ENCODE data around the gene MYADML2. TPM values are rescaled to one million over a fixed set of nuclear protein-coding genes. Genes with fewer than 3 reads are reported as not detected.
"Not testable (repeated sequence)": the region's sequence is repeated elsewhere in the genome, so short reads cannot be mapped to it uniquely, and the experiment has no call there.

Gene MYADML2
- total RNA-seq, 1 donor from 2014 or later = 0.16 TPM

DNA sequence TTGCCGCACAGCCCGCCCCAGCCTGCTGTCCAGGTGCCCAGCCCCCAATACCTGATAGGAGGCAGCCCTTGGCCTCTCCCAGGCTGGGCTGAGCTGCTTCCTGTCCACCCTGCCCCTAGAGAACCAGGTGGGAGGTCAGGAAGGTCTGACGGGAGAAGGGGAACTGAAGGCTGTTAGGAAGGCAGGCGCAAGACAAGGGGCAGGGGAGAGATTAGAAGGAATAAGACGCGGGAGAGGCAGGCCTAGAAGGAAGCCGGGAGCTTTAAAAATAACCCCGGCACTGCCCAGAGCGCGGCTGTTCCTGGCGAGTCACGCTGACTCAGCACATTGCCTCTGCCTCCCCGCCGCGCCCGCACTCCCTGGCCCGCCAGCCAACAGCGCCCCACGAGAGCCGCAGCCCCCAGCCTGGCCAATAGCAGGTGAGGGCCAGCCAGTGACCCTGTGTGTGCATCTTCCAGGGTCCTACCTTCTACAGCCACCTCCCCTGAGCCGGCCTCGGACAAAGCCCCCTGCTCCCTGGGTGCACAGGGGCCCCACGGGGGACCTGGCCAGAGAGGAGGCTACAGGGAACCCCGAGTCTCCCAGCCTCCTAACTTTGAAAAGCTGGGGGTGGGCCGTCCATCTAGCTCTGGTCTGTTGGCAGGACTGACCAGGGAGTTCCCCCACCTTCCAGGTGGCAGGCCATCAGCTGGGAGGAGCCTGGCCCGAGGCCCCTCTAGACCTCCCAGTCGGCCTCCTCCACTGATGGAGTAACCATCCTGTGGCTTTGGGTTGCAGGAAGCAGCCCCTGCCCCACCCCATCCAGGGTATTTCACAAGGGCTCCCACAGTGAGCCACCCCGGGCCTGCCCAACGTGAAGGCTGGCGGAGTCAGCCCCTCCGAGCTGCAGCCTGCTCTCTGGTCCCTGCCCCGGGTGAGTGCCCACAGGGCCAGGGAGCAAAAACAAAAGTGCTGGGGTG, 23.5 kb downstream of the MYADML2 start:
- peak; percentile 40 for DNase-seq

DNA sequence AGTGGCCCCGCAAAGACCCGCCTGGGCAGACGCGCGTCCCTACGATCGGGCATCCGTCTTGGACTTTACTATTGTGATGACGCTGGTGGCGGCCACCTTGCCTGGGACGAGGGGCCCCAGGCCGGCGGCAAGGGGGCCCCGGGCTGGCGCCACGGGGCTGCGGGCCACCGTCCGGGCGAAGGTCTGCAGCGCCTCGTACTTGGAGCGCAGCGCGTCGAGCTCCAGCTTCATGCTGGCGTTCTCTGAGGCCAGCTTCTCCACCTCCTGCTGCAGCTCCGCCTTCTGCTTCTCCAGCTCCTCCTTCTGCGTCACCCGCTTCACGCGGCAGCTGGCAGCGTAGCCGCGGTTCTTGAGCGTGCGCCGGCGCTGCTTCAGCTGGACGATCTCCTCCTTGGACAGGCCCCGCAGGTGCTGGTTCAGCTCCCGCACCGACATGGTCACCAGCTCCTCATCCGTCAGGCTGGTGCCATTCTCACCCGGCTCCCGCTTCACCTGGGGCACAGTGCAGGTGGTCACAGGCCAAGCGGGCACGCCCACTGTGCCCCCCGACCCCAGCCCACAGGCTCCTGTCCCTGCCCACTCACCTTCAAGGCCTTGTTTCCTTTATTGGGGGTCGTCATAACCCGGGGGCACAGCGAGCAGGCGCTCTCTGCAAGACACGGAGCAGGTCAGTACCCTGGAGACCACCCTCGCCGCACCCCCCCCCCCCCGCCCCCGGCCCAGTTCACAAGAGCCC, 24.3 kb downstream of the MYADML2 start:
- DNase-seq = no peak

DNA sequence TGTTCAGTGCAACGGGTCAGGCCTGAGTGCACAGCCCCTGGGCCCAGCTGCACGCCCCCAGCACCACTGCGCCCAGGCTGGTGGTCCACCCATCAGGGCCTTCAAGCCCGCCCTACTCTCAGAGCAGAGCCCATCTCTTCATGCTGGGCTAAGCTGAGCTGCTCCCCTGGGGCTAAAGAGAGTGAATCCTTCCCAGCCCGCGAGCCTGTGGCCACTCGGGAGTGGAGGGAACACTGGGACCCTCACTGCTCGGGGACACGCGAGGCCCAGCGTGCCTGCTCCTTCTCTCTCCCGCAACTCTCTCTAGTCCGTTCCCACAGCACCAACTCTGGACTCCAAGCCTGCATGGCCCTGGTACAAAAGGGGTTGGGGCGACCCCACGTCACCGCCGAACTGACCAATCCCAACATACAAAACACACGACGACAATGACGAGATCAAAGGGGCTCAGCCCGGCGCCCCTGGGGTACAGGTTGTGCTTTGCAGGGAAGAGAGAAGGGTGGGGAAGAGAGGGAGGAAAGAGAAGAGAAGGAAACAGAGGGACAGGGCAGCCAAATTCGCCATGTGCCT, 25.0 kb downstream of the MYADML2 start:
- DNase-seq = no peak

DNA sequence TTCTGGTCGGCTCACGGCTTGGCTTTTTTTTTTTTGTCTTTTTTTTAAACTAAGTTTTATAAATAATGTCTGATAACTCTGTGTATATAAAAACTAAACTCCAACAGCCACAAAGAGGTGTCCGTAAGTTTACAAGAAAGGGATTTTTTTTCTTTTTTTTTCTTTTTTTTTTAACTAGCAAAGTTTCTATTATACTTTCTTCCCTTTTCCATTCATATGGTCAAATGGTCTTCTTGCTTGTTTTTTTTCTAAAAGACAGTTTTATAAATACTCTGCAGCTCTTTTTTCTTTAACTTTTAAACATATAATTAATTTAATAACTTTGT, 25.5 kb downstream of the MYADML2 start:
- no peak for DNase-seq

DNA sequence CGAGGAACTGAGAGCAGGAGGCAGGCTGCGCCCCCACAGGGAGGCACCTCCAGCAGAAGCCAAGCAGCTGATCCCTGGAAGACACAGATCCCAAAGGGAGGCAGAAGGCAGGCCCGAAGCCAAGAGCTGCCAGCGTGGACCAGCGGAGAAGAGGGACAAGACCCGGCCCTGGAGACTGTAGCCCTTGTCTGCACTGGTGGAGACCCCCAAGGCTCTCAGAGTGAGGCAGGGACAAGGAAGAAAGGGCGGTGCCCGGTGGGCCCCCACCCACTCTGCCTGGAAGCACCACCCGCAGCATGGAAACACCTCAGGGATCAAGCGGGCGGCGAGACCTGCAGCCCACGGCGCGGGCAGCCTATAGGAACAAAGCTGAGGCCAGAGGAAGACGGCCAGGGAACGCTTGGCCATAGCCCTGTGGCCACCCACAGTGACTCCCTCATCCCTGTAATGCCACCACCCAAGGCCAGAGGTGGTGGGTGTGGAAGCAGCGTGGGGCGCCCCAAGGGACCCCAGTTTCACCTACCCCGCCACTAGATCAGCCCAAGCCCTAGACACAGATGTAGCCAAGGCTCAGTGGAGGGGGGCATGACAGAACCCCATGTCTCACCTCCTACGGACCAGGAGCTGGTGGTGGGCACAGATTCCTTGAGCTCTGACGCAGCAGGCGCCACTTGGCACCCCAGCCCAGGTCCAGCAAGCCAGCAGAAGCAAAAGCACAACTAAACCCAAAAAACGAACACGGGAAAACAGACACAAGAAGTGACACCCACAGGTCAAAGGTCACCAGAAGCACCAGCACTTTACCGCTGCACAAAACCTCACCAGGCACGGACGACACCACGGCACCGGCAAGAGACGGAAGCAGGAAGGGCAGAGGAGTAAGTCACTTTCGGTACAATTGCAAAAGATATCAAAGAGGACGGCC, 26.2 kb downstream of the MYADML2 start:
- no peak for DNase-seq

DNA sequence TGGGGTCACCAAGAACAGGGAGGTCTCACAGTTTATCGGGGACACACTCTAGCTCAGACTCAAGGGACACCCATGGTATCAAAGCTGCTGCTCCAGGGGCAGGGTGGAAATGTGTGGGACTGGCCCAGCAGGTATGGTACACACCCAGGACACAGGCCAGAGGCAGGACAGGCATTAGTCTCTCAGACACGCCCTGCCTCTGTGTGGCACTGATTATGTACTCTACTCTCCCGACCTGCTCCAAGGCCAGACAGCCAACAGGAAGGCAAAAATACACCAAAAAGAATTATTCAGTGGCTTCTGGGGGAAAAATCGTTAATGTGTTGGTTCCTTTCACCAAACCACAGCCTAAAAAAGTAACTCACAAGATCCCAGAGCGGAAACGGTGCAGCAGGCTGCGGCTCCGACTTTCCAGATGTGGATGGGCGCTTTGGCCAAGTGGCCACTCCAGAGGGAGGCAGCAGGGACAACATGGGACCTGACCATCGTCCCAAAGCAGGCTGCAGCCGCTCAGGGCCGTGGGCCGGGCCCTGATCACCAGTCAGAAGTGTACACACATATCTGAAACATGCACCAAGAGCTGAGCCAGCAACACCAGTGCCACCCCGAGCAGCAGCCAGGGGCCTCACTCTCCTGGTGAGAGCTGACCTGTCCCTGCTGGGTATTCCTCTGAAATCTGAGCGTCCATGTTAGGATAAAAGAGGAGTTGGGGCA, 28.0 kb downstream of the MYADML2 start:
- no peak for DNase-seq

DNA sequence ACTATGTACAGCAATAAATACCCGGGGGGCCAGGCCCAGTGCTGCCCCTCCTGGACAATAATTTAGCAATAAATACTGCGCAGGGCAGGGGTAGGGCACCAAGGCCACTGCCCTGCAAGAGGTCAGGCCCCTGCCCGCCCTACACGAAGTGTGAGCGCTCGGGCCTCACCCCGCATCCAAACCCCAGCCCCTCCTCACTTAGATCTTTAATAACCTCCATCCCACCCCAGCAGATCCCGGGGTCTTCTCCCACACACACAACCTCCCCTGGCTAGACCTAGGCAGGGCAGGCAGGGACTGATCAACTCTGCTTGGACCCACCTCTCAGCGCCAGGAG, 28.7 kb downstream of the MYADML2 start:
- DNase-seq = not testable (repeated sequence)

DNA sequence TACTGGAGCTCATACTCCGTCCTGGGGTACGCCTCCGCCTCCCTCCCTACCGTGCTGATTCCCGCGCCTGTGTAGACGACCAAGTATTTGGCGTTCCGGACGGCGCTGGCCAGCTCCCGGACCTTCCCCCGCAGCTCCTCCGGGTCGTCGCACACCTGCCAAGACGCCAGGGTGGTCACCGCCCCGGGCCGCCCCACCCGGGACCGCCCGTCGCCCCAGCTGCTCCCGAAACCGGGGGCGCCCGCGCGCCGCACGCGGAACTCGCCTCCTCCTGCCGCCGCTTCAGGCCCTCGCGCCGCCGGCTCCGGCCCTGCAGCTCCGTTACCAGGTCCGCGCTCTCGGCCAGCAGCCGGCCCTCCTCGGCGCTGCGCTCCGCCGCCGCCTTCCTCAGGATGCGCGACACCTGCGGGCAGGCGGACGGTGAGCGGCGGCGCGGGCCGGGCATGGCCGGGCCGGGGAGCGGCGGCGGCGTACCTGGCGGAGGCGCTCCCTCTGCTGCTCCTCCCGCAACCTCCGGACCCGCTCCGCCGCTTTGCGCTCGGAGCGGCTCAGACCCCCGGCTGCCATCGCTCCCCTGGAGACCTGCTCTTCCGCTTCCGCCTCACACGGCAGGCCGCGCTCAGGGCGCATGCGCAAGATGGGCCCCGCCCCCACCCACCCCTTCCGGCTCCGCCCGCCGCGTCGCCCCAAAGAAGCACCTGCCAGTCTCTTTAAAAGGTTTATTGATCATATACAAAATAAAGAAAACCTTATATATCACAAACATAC, 29.3 kb downstream of the MYADML2 start, which contains the start of gene SIRT7:
TSS of gene SIRT7 (minus strand) at position 612 of the 768 bp plus-strand sequence. CDS start at position 567, 45 bp downstream.
- peak; percentile 75 for DNase-seq

DNA sequence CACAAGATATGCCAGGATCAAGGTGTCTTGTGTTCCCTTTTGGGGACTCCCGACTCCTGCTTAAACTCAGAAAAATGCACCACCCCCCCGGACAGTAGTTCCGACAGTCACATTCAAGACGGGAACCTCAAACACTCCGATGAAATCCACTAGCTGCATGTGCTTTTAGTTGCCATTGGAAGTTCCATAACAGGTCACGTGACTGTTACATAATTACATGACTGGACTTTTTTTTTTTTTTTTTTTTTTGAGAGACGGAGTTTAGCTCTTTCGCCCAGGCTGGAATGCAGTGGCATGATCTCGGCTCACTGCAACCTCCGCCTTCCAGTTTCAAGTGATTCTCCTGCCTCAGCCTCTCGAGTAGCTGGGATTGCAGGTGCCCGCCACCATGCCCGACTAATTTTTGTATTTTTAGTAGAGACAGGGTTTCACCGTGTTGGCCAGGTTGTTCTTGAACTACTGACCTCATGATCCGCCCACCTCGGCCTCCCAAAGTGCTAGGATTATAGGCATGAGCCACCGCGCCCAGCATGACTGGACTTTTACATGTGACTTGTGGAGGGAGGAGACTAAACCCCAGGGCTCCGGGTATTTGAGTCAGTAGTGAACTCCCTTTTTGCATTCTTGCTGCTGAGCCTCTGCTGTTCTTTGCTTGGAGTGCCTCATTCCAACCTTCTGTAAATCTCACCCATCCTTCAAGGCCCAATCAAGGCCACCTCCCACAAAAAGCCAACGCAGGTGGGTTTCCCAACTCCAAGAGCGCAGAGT, 30.6 kb downstream of the MYADML2 start:
- DNase-seq = no peak

DNA sequence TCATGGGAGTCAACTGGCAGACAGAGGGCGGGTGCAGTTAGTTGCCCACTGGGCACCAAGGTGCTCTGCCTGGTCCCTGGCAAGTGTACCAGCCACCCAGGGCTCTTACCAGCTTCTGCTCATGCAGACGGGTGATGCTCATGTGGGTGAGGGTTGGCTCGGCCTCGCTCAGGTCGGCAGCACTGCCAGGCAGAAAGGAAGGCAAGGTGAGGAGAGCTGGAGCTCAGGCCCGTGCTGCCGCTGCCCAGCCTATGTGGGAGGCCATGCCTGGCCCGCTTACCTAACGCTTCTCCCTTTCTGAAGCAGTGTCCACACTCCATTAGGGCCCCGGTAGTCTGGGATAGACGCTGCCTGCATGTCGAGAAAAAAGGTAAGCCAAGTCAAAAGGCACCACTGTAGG, 31.7 kb downstream of the MYADML2 start:
- DNase-seq = no peak

DNA sequence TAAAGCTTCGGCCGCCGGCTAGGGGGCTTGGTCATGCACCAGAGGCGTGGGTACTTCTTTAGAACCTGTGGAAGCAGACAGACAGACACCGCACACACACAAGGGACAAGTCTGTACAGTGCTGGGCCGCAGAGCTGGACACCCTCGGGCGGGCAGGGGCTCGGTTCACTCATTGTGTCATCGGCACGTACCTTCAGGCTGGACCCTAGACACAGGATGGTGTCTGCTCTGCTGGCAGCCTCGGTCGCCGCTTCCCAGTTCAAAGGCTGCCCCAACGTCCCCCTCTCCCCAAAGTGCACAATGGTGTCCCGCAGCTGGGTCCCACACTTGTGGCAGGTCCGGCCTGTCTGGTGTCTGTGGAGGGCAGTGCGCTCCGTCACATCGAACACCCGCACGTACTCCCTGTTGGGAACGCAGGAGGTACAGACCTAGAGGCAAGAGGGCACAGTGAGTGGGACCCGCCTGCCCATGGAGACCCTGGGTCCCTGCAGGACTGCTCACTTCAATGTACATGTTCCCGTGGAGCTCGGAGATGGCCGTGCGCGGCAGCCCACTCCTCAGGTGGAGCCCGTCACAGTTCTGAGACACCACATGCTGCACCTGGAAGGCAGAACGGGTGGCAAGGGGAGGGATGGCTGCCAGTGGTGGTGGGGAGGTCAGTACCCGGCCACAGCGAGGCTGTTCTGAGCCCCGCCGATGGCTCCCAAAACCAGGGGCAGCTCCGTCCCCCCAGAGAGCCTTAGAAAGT, 32.8 kb downstream of the MYADML2 start:
- DNase-seq = no peak

DNA sequence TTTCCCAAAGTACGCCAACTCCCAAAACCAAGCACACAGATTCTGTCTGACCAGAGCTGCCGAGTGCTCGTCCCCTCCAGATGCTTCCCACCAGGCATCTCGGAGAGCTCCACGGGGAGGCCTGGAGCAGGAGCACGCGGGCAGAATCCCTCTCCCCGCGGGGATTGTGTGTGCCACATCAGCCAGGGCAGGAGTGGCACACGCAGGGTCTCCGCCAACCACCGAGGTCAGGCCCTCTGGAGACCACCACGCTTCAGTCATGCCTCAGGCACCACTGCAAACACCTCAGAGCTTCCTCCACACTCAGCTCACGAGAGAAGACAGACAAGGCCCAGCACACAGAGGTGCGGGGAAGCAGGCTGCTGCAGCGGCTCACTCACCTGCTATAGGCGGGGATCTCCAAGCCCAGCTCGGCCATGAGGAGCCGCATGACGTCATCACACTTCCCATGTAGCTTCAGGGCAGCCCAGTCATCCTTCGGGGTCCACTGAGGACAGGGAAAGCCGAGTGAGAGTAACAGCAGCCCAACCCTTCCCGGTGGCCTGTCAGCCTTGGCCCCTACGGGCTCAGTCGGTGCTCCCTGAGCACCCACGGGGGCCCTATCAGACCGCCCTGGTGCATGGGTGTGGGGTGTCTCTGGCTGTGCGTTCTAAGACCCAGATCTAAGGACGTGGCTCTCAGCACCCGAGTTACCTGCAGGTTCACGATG, 33.5 kb downstream of the MYADML2 start:
- DNase-seq = no peak

DNA sequence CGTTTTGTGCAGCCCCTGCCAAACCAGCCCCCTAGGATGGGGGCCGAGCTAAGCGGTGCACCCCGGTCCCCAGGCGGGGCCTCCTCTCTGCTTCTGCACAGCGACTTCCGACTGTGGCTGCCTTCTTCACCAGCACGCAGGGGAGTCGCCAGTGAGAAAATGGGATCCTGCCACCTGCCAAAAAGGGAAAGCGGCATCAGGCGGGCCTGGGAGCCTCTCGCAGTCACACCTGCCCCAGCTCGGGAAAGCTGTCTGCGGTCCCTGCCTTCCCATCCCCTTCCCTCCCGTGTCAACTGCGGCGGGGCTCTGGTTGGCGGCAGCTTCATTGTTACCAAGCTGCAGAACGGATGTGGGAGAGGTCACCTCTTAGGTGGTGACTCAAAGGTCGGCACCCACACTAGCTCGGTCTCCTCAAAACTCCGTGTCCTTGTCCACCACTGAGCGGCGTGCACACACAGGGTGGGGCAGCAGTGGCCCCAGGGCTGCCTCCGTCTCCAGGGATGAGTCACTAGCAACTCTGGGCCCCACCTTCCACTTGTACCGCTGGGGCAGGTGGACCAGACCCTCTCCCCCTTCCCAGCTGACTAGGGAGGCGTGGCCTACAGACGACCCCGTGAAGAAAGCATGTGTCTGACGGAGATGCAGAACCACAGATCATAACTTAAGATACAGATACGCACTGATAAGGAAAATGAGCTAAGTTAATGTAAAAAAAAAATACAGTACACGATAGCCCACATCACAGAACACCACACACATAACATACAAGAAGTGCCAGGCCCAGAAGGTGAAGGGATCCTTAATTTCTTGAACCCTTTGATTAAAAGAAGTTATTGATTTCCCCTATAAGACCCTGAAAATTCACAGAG, 34.4 kb downstream of the MYADML2 start:
- DNase-seq = no peak

DNA sequence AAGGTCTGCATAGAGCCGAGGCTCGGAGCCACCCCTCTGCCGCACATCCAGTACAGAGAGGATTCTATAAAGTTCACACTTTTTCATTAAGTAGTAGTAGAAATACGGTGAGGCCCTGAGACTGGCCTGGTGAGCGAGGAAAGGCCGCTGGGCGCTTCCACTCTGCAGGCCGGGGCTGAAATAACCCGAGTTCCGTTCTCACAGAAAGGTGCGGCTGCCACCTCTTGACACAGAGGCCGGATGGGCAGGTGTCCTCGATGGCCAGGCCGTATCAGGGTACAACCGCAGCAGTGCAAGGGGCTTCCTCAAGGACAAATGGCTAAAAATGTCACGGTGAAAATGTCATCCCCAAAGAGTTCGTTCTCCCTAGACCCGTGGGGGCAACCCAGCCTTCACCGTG, 35.1 kb downstream of the MYADML2 start:
- DNase-seq = no peak

DNA sequence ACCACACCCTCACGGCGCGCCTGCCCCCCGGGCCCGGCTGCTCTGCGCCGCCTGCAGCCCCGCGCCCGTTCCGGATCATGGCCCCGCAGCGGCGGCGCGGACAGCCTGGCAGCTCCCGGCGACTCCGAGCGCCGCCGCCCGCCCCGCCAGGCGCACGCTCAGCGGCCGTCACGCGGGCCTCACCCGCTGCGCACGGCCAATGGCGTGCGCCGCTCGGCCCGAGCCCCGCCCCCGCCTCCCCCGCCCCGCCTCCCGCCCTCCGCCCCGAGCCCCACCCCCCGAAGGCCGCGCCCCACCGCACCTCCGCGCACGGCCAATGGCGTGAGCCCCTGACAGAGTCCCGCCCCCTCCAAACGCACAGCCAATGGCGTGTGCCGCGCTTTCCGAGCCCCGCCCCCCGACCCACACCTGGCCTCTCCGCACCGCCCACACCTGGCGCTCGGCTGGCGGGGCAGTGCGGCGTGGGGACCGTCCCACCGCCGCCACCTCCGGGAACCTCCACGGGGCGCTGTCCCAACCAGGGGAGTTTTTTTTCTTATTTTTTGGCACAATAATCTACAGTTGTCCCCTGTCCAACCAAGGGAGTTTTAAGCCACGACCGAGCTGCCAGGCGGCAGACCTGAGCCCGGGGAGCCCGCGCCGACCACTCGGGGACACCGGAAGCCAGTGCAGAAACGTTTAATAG, 35.6 kb downstream of the MYADML2 start, which contains the start of gene PCYT2:
TSS of gene PCYT2 (minus strand) at position 123 of the 685 bp plus-strand sequence. CDS start at position 79, 44 bp downstream.
- DNase-seq = peak; percentile 88

DNA sequence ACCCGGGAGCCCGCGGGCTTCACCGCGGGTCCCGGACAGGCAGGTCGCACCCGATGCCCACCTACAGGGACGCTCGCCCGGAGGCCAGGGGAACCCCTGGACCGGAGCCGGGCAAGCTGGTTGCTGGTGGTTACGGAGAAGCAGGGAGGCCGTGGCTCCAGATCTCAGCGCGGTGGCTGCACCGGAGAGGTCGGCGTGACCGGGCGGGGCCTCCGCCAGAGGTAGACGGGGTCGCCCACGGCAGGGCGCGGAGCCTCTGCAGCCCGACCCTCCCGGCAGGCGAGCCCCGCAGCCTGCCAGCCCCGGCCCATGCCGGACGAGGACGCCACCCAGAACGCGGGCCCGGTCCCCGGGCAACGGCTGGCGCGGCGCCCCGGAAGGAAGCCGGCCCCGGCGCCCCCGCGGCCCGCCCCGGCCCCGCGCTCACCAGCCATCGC, 36.2 kb downstream of the MYADML2 start:
- no peak for DNase-seq
